Mesodermal cell (in vitro differentiated cells): Measurements from ENCODE around the gene DENND2D. TPM values are rescaled to one million over a fixed set of nuclear protein-coding genes. Genes with fewer than 3 reads are reported as not detected.

ENCODE experiments used
- H3K27ac ChIP-seq: 2 replicates; pipeline ENCODE4 v1.7.0; 2013; ENCODE audit warnings: mild to moderate bottlenecking, low read depth, low read length, moderate library complexity; ENCODE audit not compliant: severe bottlenecking
- H3K36me3 ChIP-seq: 2 replicates; pipeline ENCODE4 v1.7.1; 2013; ENCODE audit warnings: mild to moderate bottlenecking, low read length, moderate library complexity; ENCODE audit not compliant: control insufficient read depth, insufficient read depth
- H3K4me1 ChIP-seq: one replicate; pipeline ENCODE4 v1.7.1; 2013; ENCODE audit warnings: mild to moderate bottlenecking, low read length; ENCODE audit not compliant: insufficient read depth, control insufficient read depth, poor library complexity, severe bottlenecking
- H3K4me3 ChIP-seq: 2 replicates; pipeline ENCODE4 v1.7.0; 2013; ENCODE audit warnings: low read length, control low read depth, mild to moderate bottlenecking; ENCODE audit not compliant: insufficient read depth, poor library complexity, severe bottlenecking; ENCODE audit errors: extremely low read depth
- H3K9me3 ChIP-seq: 2 replicates; pipeline ENCODE4 v1.7.1; 2013; ENCODE audit warnings: mild to moderate bottlenecking, low read length, moderate library complexity; ENCODE audit not compliant: control insufficient read depth
- WGBS, 2 experiments: methylation state at CpG; one replicate each; pipeline ENCODE4 v1.1.5; 2013; ENCODE audit warnings: missing lambda C conversion rate in 2 of 2; ENCODE audit not compliant: insufficient coverage in 2 of 2; 5-methylcytosine and 5-hydroxymethylcytosine counted together
- polyA plus RNA-seq, 2 experiments: library from polyadenylated mRNA; stranded (reverse); fragments of 50-300 nt; gene quantifications; one replicate each; pipeline ENCODE4 v1.2.3, GENCODE V29; 2013

The DENND2D gene, protein sequence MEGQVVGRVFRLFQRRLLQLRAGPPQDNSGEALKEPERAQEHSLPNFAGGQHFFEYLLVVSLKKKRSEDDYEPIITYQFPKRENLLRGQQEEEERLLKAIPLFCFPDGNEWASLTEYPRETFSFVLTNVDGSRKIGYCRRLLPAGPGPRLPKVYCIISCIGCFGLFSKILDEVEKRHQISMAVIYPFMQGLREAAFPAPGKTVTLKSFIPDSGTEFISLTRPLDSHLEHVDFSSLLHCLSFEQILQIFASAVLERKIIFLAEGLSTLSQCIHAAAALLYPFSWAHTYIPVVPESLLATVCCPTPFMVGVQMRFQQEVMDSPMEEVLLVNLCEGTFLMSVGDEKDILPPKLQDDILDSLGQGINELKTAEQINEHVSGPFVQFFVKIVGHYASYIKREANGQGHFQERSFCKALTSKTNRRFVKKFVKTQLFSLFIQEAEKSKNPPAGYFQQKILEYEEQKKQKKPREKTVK
- polyA plus RNA-seq (2013, experiment 1 of 2), result not detected
- polyA plus RNA-seq (2013, experiment 2 of 2), result not detected

DNA sequence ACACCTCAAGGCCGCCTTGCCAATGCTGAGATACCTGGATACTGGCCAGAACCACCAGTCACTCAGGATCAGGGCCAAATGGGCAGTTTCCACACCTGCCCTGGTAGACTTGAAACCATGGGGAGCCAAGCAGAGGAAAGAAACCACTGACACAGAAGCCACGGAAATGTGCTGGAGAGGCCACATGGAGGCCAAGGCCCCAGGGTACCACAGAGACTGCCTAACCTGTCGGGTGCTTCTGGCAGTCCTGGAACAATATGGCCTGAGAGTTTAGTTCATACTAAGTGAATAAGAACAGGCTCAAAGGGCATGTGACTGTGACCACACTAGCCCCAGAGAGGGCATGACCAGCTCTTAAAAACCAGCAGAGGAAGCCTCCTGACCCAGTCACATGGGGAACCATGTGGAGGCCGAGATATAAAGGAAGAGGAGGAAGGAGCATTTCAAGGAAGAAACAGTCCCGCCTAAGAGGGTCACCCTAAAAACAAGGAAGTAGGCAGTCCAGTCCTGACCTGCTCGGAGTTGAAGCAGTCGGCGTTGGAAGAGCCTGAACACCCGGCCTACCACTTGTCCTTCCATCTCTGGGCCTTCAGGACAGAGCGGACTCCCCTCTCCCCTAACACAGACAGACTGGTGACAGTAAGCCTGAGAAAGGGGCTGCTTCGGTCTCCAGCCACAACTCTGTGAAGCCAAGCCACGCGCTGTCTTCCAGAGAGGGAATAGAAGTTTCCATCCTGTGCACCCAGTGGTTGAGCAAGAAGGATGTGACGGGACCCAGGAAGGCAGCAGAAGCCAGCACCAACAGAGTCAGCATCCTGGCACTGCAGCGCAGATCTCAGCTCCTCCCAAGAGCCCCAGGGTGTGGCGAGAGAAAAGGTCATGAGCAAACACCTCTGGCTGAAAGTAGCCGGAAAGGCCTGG lies at the start of gene DENND2D:
Gene DENND2D, minus strand, starts transcription at position 766 of the 921 bp plus-strand sequence. Its CDS starts 187 bp downstream, at position 579.
- Histone ChIP-seq H3K27ac (no peak within 1 kb of the TSS), H3K4me3 (no peak within 1 kb of the TSS), H3K4me1 (peaks cover 5% of the 10 kb centered on the region), H3K36me3 (no peaks in the 10 kb centered on the region), H3K9me3 (no peaks in the 10 kb centered on the region)
- WGBS, 2 experiments, result 96 to 97% methylated on average over 16 to 17 of the region's 17 CpGs

- no peak overlapping the region for H3K4me3 ChIP-seq
- H3K4me1 ChIP-seq, result peaks cover 5% of the 10 kb centered on the region
- H3K27ac ChIP-seq, result peak overlapping the region; percentile 46
- H3K9me3 ChIP-seq, result no peaks in the 10 kb centered on the region
- WGBS, 2 experiments, result 86 to 100% methylated on average over 1 of the region's 4 CpGs
- no peaks in the 10 kb centered on the region for H3K36me3 ChIP-seq
These were observed 49.5 kb upstream of the DENND2D start for GRCh38 chr1:111249960-111250359.

- H3K36me3 ChIP-seq, result no peaks in the 10 kb centered on the region
- no peaks in the 10 kb centered on the region for H3K9me3 ChIP-seq
- 86 to 100% methylated on average over 2 to 3 of the region's 5 CpGs for WGBS, 2 experiments
- H3K4me3 ChIP-seq, result no peak overlapping the region
- H3K4me1 ChIP-seq, result peaks cover 5% of the 10 kb centered on the region
- no peak overlapping the region for H3K27ac ChIP-seq
These were observed 46.8 kb upstream of the DENND2D start for GRCh38 chr1:111247125-111247838.

DNA sequence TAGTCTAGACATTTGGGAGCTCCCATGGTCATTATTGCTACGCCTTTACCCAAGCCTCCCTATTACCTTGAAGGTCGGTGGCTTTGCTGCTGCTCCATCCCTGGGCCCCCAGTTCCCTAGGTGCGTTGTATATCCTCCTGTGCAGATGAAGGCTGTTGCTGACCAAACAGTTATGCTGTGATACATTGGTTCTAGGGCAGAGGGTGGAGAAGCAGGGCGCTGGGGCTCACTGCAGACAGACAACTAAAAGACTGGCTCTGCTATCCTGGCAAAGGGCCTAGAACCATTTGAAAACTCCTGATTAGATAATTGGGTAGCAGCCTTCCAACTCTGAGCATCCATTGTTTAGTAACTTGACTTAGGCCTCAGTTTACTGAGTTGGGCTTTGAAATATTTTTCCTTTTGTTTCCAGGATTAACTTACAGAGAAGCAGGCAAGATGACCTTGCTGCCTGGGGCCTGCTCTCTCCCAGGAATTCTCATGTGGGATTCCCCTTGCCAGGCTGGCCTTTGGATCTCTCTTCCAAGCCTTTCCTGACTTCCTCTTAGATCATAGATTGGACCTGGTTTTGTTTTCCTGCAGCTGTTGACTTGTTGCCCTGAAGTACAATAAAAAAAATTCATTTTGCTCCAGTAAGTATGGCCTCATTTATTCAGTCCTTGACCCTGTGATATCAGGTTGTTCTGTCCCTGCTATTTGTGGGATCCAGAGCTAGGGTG lies 42.5 kb upstream of the DENND2D start:
- Histone ChIP-seq H3K27ac (no peak overlapping the region), H3K4me3 (no peak overlapping the region), H3K9me3 (no peaks in the 10 kb centered on the region), H3K36me3 (no peaks in the 10 kb centered on the region), H3K4me1 (no peaks in the 10 kb centered on the region)
- WGBS, 2 experiments, result 53 to 100% methylated on average over 1 to 3 of the region's 4 CpGs

- H3K4me1 ChIP-seq, result no peaks in the 10 kb centered on the region
- no peak overlapping the region for H3K4me3 ChIP-seq
- 90 to 93% methylated on average over 1 to 2 of the region's 2 CpGs for WGBS, 2 experiments
- no peak overlapping the region for H3K27ac ChIP-seq
- H3K36me3 ChIP-seq, result no peaks in the 10 kb centered on the region
- H3K9me3 ChIP-seq, result no peaks in the 10 kb centered on the region
These were observed 41.4 kb upstream of the DENND2D start for GRCh38 chr1:111241797-111242196.

DNA sequence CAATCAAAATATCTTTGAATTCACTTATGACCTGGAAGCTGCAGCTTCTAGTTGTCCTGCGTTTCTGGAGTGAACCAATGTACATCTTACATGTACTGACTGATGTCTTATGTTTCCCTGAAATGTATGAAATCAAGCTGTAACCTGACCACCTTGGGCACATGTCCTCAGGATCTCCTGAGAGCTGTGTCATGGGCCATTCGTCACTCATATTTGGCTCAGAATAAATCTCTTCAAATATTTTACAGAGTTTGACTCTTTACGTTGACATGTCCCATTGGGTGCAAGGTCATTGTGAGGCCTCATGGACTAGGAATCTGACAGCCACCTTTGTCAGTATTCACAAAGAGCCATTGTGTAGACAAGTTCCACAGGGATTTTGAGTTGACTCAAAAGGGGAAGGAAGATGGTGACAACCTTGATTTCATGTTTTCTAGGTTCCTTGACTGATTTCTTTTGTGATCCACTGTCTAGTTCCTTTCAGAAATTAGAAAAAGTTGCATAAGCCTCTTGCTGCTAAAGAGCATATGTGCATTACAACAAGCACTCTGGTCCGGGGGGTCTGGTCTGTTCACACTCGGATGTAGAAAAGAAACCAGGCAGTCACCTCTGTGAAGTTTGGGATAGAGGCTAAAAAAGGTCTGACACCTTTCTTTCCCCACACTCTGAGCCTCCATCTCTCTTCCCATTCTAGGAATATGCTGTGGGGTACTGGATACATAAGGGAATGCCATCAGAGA lies 37.8 kb upstream of the DENND2D start:
- H3K4me3 ChIP-seq, result no peak overlapping the region
- no peak overlapping the region for H3K27ac ChIP-seq
- no peaks in the 10 kb centered on the region for H3K36me3 ChIP-seq
- 86 to 100% methylated on average over 4 of the region's 5 CpGs for WGBS, 2 experiments
- no peaks in the 10 kb centered on the region for H3K4me1 ChIP-seq
- peaks cover under 1% of the 10 kb centered on the region for H3K9me3 ChIP-seq

DNA sequence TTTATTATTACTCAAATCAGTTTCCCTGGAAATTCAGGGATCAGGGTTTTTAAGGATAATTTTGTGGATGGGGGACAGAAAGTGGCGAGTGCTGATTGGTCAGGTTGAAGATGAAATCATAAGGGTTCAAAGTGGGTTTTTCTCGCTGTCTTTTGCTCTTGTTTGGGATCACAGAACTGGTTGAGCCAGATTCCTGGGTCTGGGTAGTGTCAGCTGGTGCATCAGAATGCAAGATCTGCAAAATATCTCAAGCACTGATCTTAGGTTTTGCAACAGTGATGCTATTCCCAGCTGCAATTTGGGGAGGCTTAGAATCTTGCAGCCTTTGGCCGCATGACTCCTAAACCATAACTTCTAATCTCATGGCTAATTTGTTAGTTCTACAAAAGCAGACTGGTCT lies 36.4 kb upstream of the DENND2D start:
- Histone ChIP-seq H3K27ac (no peak overlapping the region), H3K9me3 (peaks cover 3% of the 10 kb centered on the region), H3K36me3 (no peaks in the 10 kb centered on the region), H3K4me3 (no peak overlapping the region), H3K4me1 (no peaks in the 10 kb centered on the region)
- WGBS, 2 experiments, result 86 to 100% methylated on average over 2 of the region's 3 CpGs

- H3K27ac ChIP-seq, result no peak overlapping the region
These were observed 35.9 kb upstream of the DENND2D start for GRCh38 chr1:111236379-111236778.

GRCh38 chr1:111234866-111235265 lies 34.4 kb upstream of the DENND2D start:
- H3K27ac ChIP-seq, result no peak overlapping the region
- no peak overlapping the region for H3K4me3 ChIP-seq
- no peaks in the 10 kb centered on the region for H3K36me3 ChIP-seq
- no peaks in the 10 kb centered on the region for H3K4me1 ChIP-seq
- 92 to 100% methylated on average over 1 to 3 of the region's 3 CpGs for WGBS, 2 experiments
- peaks cover 3% of the 10 kb centered on the region for H3K9me3 ChIP-seq

More at GRCh38 chr1:111236379-111236778, 35.9 kb upstream of the DENND2D start:
- Histone ChIP-seq H3K9me3 (peaks cover 3% of the 10 kb centered on the region), H3K4me3 (no peak overlapping the region), H3K36me3 (no peaks in the 10 kb centered on the region), H3K4me1 (no peaks in the 10 kb centered on the region)
- WGBS, 2 experiments, result no CpG with 5 or more reads among the region's 1 CpG
